Endometrial microvascular endothelial cells (primary cell): ENCODE results near the gene GAPDH. TPM values are rescaled to one million over a fixed set of nuclear protein-coding genes. Genes with fewer than 3 reads are reported as not detected.
"Not testable (repeated sequence)": the region's sequence is repeated elsewhere in the genome, so short reads cannot be mapped to it uniquely, and the experiment has no call there.

Experiments used
- in situ Hi-C: cut with HindIII; loops from 2 replicates; pipeline ENCODE4 v1.10.0; 2017; ENCODE audit warnings: low sequenced_read_pairs, low pct_unique_long_range_greater_than_20kb; ENCODE audit errors: inconsistent ontology term
- total RNA-seq: library from RNA; depleted of rRNA; stranded (reverse); fragments of >200 nt; gene quantifications from one replicate; pipeline ENCODE4 v1.2.3, GENCODE V29; 2015; ENCODE audit errors: inconsistent ontology term

Gene GAPDH
- total RNA-seq, 1 donor from 2014 or later: 6,670 TPM

GRCh38 chr12:6527711-6528110, 6.6 kb upstream of the GAPDH start:
- in situ Hi-C loops: no loop called here

- in situ Hi-C loops: no loop called here
These were observed 5.6 kb upstream of the GAPDH start for GRCh38 chr12:6528539-6529235.

GRCh38 chr12:6529291-6529737, 5.0 kb upstream of the GAPDH start:
- in situ Hi-C loops: no loop called here

- in situ Hi-C loops: no loop called here
These were observed 3.6 kb upstream of the GAPDH start for GRCh38 chr12:6530576-6531260.

GRCh38 chr12:6532051-6532926, 2.0 kb upstream of the GAPDH start:
- in situ Hi-C loops: no loop called here

- in situ Hi-C loops: no loop called here
These were observed 1.2 kb upstream of the GAPDH start for GRCh38 chr12:6532927-6533652.

- in situ Hi-C loops: no loop called here
These were observed 729 bp upstream of the GAPDH start for GRCh38 chr12:6533653-6533922.

- in situ Hi-C loops: no loop called here
These were observed 303 bp downstream of the GAPDH start for GRCh38 chr12:6534695-6534944.

- in situ Hi-C loops: no loop called here
These were observed 804 bp downstream of the GAPDH start for GRCh38 chr12:6534945-6535696.

GRCh38 chr12:6535697-6535946, 1.3 kb downstream of the GAPDH start:
- in situ Hi-C loops: no loop called here

GRCh38 chr12:6535960-6536847, 1.9 kb downstream of the GAPDH start:
- in situ Hi-C loops: no loop called here

- in situ Hi-C loops: no loop called here
These were observed 2.7 kb downstream of the GAPDH start for GRCh38 chr12:6536894-6537579.

GRCh38 chr12:6537580-6538419, 3.5 kb downstream of the GAPDH start:
- in situ Hi-C loops: not testable (repeated sequence)

GRCh38 chr12:6538420-6539313, 4.3 kb downstream of the GAPDH start:
- in situ Hi-C loops: no loop called here

- in situ Hi-C loops: no loop called here
These were observed 5.0 kb downstream of the GAPDH start for GRCh38 chr12:6539314-6539682.

- in situ Hi-C loops: no loop called here
These were observed 5.4 kb downstream of the GAPDH start for GRCh38 chr12:6539707-6540134.
